NCI-H1105 (cell line): ENCODE measurements around the gene SPIRE1.
"Not testable (repeated sequence)": the region's sequence is repeated elsewhere in the genome, so short reads cannot be mapped to it uniquely, and the experiment has no call there.

Experiments used
- DNase-seq: peaks from one replicate; lab custom pipeline; 2025; lab: John Stamatoyannopoulos, UW

Gene SPIRE1

GRCh38 chr18:12485479-12486105, 172.3 kb downstream of the SPIRE1 start:
- DNase-seq, result no peak

- DNase-seq, result not testable (repeated sequence)
These were observed 176.0 kb downstream of the SPIRE1 start for GRCh38 chr18:12481915-12482314.

GRCh38 chr18:12479982-12480381, 177.9 kb downstream of the SPIRE1 start:
- DNase-seq, result no peak

GRCh38 chr18:12479536-12479935, 178.4 kb downstream of the SPIRE1 start:
- no peak for DNase-seq

GRCh38 chr18:12478269-12479047, 179.4 kb downstream of the SPIRE1 start:
- DNase-seq, result no peak

GRCh38 chr18:12477606-12478005, 180.3 kb downstream of the SPIRE1 start:
- no peak for DNase-seq

GRCh38 chr18:12476955-12477354, 181.0 kb downstream of the SPIRE1 start:
- no peak for DNase-seq

- no peak for DNase-seq
These were observed 183.0 kb downstream of the SPIRE1 start for GRCh38 chr18:12474876-12475275.

- DNase-seq, result no peak
These were observed 183.8 kb downstream of the SPIRE1 start for GRCh38 chr18:12474146-12474545.

GRCh38 chr18:12470382-12471075, 187.4 kb downstream of the SPIRE1 start:
- peak; percentile 38 for DNase-seq

- DNase-seq, result no peak
These were observed 189.5 kb downstream of the SPIRE1 start for GRCh38 chr18:12468445-12468844.

- DNase-seq, result no peak
These were observed 193.2 kb downstream of the SPIRE1 start for GRCh38 chr18:12464731-12465130.

GRCh38 chr18:12463191-12463590, 194.7 kb downstream of the SPIRE1 start:
- DNase-seq, result no peak

GRCh38 chr18:12462242-12462641, 195.7 kb downstream of the SPIRE1 start:
- no peak for DNase-seq

- no peak for DNase-seq
These were observed 196.6 kb downstream of the SPIRE1 start for GRCh38 chr18:12461326-12461725.

- no peak for DNase-seq
These were observed 197.0 kb downstream of the SPIRE1 start for GRCh38 chr18:12460874-12461273.

- no peak for DNase-seq
These were observed 199.1 kb downstream of the SPIRE1 start for GRCh38 chr18:12458771-12459170.

GRCh38 chr18:12456441-12456840, 201.5 kb downstream of the SPIRE1 start:
- no peak for DNase-seq

GRCh38 chr18:12455496-12455895, 202.4 kb downstream of the SPIRE1 start:
- DNase-seq, result no peak

GRCh38 chr18:12452784-12453183, 205.1 kb downstream of the SPIRE1 start:
- no peak for DNase-seq

- no peak for DNase-seq
These were observed 206.5 kb downstream of the SPIRE1 start for GRCh38 chr18:12451428-12451827.

GRCh38 chr18:12449051-12449785, 208.7 kb downstream of the SPIRE1 start:
- DNase-seq, result no peak
